HG02571 (cell line): ENCODE measurements around the gene KRI1.
A peak's percentile ranks its signal among the peaks of the same experiment; 100 is the strongest.
"Not testable (repeated sequence)": the region's sequence is repeated elsewhere in the genome, so short reads cannot be mapped to it uniquely, and the experiment has no call there.

Experiments
- ATAC-seq: cut with Tn5 transposase; IDR thresholded peaks from one replicate; pipeline ENCODE4 v1.9.1; 2021; ENCODE audit warnings: mild to moderate bottlenecking, moderate library complexity; ENCODE audit not compliant: unreplicated experiment

Gene KRI1

GRCh38 chr19:10551698-10552301 lies 14.0 kb downstream of the KRI1 start:
- no peak for ATAC-seq

GRCh38 chr19:10551006-10551405 lies 14.8 kb downstream of the KRI1 start:
- ATAC-seq: not testable (repeated sequence)

- ATAC-seq: no peak
Measured at GRCh38 chr19:10550336-10550735, 15.5 kb downstream of the KRI1 start.

GRCh38 chr19:10549733-10550132 lies 16.1 kb downstream of the KRI1 start:
- no peak for ATAC-seq

GRCh38 chr19:10548746-10549276 lies 17.0 kb downstream of the KRI1 start:
- no peak for ATAC-seq

GRCh38 chr19:10546817-10547216 lies 19.0 kb downstream of the KRI1 start:
- no peak for ATAC-seq

- no peak for ATAC-seq
Measured at GRCh38 chr19:10544753-10545251, 21.0 kb downstream of the KRI1 start.

GRCh38 chr19:10544242-10544752 lies 21.5 kb downstream of the KRI1 start:
- ATAC-seq: peak; percentile 19

- peak; percentile 59 for ATAC-seq
Measured at GRCh38 chr19:10543420-10544241, 22.2 kb downstream of the KRI1 start, which contains the start of gene ATG4D. Gene ATG4D, plus strand, starts transcription at chr19:10543904. Its CDS starts 187 bp downstream, at chr19:10544091.

- no peak for ATAC-seq
Measured at GRCh38 chr19:10543059-10543419, 22.8 kb downstream of the KRI1 start.

GRCh38 chr19:10539016-10539415 lies 26.8 kb downstream of the KRI1 start:
- ATAC-seq: not testable (repeated sequence)

GRCh38 chr19:10538204-10538983 lies 27.4 kb downstream of the KRI1 start:
- no peak for ATAC-seq

- ATAC-seq: no peak
Measured at GRCh38 chr19:10537668-10538067, 28.1 kb downstream of the KRI1 start.

GRCh38 chr19:10535613-10536012 lies 30.2 kb downstream of the KRI1 start:
- no peak for ATAC-seq

- ATAC-seq: no peak
Measured at GRCh38 chr19:10533646-10534386, 32.0 kb downstream of the KRI1 start.

- ATAC-seq: no peak
Measured at GRCh38 chr19:10532457-10532856, 33.4 kb downstream of the KRI1 start.

GRCh38 chr19:10526887-10527286 lies 38.9 kb downstream of the KRI1 start:
- ATAC-seq: not testable (repeated sequence)

- no peak for ATAC-seq
Measured at GRCh38 chr19:10525636-10526035, 40.2 kb downstream of the KRI1 start.

GRCh38 chr19:10523135-10523636 lies 42.6 kb downstream of the KRI1 start:
- no peak for ATAC-seq
